NCI-H446 treated with DMSO at 0.1 percent for 48 hours (cell line): ENCODE data around the gene PIGN.
A peak's percentile ranks its signal among the peaks of the same experiment; 100 is the strongest.

Source experiments
- DNase-seq: peaks from one replicate; lab custom pipeline; 2025; lab: John Stamatoyannopoulos, UW

Gene PIGN

DNA sequence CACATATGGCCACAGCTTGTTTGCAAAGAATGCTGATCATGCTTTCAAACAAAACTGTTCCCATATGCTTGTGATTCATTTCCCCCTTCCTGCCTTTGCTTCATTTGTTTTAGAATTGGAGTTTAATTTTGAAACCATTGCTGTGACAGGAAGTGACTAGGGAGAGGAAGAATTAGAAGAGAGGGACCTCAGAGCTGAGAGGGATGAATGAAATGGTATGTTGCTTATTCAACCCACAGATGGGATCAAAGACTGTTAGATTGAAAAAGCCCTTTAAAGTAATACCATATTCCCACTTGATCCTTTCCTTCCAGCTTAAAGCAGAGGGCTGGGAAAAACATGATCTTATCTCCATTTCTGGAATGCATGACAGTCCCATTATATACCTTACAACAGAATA lies 187.9 kb downstream of the PIGN start:
- no peak for DNase-seq

DNA sequence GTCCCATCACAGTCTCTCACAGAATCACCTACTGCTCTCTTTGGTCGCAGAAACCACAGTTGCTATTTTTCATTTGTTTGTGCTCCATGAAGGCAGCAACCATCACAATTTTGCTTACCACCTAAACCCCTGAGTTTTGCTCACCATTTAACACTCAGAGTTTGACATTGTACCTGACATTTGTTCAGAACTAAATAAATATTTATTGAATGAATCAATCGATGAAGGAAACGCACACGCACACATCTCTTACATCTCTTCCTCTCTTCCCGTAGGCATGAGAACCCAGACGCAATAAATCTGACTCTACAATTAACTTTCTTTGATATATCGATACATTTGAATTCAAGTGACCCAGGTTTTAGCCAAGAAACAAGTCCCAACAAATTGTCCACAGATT lies 188.5 kb downstream of the PIGN start:
- no peak for DNase-seq

DNA sequence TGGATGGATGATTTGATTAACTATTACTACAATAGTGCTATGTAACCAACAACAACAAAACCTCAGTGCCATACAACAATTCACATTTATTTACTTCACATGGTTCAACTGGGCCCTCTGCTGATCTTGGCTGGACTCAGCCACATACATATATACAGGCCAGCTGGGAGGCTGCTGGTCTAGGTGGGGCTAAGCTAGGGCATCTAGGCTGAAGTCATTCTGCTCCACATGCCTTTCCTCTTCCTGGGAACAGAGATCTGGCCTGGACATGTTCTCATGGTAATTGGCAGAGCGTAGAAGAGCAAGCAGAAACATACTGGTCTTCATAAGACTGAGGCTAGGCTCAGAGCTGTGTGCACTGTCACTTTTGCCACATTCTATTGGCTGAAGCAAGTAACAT lies 191.2 kb downstream of the PIGN start:
- DNase-seq: no peak

DNA sequence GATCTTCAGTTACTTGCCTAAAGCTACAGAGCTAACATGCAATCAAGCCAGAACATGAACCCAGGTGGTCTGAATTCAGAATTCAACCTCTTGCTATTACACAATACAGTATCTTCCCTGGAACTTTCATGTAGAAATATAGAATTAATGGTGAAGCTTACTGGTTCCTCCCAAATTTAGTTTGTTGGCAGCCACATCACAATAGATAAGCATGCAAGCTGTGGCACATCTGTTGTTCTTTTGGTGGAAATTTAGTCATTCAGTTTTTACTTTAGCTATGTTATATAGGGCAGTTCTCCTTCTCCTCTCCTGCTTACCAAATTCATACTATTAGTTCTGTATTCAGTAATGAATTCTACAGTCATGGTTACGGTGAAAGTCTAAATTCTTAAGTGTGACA lies 193.0 kb downstream of the PIGN start:
- no peak for DNase-seq

DNA sequence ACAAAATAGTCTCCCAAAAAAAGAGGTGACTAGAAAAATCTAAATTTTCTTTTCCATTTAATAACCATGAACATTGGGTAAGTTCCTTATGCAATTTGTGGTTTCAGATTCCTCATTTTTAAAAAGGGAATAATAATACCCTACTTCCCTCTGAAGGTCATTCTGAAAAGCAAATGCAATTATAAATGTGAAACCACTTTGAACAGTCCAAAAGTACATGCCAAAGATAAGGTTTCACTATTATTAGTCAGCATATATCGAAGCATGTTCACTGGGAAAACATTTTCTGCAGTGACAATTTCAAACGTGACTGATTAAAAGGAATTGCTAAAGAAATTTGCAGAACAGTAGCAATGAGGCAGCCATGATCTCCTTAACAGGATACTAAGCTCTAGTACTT lies 193.9 kb downstream of the PIGN start:
- no peak for DNase-seq

DNA sequence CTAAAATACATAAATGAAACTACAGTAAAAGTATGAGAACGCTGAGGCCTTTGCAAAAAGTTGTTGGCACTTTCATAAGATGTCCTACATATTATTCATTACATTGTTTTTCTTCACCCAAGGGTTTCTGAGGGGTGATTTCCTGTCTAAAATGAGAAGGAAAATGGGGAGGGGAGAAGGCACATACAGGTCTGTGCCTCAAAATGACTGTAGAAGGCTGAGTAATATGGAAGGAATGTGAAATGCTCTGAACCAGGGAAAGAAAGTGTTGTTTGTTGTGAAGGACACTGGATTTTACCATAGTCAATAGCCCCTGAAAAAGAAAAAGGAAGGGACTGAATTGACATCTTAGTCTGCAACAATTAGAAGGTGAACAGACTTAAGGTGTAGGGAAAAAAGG lies 194.6 kb downstream of the PIGN start:
- DNase-seq: no peak

DNA sequence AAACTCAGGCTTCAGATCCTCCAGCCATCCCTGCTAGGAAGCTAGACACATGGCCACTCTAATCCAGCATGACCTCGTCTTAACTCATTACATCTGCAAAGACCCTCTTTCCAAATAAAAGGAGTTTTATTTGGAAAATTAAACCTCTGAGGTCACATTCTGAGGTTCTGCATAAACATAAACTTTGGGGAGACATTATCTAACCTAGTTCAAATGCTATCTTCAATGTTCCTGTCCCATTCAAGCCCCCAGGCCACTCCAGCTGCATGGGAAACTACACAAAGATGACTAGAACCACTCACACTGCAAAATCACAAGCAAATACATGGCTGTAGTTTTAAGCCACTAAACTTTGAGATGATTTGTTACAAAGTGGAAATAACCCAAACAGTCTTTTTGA lies 195.0 kb downstream of the PIGN start:
- no peak for DNase-seq

DNA sequence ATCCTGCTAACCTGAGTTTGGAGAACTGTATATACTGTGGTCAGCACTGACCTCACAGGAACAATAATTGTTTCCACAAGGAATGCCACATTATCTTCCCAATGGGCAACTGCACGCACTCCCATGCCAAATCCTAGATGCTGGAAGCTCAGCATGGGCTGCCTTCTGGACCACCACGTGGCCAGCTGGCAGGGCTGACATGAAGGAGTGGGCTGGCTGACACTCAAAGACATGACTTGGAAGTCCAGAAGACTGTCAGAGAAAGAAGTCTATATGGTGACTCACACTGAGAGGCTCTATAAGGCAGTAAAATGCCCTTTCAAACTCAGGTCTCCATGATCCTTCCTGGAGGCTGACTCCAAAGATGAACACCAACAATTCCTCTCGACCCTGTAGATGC lies 195.7 kb downstream of the PIGN start:
- DNase-seq: peak; percentile 36
